Sigmoid colon (tissue), 7 donors: ENCODE data around the gene SLC37A3. TPM values are rescaled to one million over a fixed set of nuclear protein-coding genes. Genes with fewer than 3 reads are reported as not detected.

Source experiments
- DNase-seq: peaks from one replicate; pipeline ENCODE4 v3.0.0-alpha.2; 2019
- H3K27ac ChIP-seq, 4 donors: fragments of 200-600 bp; sonication (generic); one replicate each; pipeline ENCODE4 v1.5.1; 2016 to 2019; ENCODE audit warnings: mild to moderate bottlenecking in 1 of 4
- H3K27me3 ChIP-seq, 3 donors: fragments of 200-600 bp; sonication (generic); one replicate each; pipeline ENCODE4 v1.5.1; 2019; ENCODE audit warnings: mild to moderate bottlenecking in 1 of 3
- H3K36me3 ChIP-seq, 4 donors: fragments of 200-600 bp; sonication (generic); one replicate each; pipeline ENCODE4 v1.5.1; 2016 to 2019
- H3K4me1 ChIP-seq, 4 donors: fragments of 200-600 bp; sonication (generic); one replicate each; pipeline ENCODE4 v1.5.1; 2017 to 2019
- H3K4me3 ChIP-seq, 4 donors: fragments of 200-600 bp; sonication (generic); one replicate each; pipeline ENCODE4 v1.5.1; 2017 to 2019; ENCODE audit warnings: mild to moderate bottlenecking in 2 of 4, moderate library complexity in 1 of 4
- H3K9me3 ChIP-seq, 4 donors: fragments of 200-600 bp in 3 of 4; sonication (generic) in 3 of 4; one replicate each; pipeline versions ENCODE4 v1.5.1 to v1.6.1; 2013 to 2019
- EP300 ChIP-seq, 4 donors: sonication (generic); formaldehyde crosslinking; IDR thresholded peaks; one replicate each; pipeline ENCODE4 v1.6.1; 2017; ENCODE audit warnings: antibody characterized with exemption in 4 of 4
- POLR2A ChIP-seq, 2 donors: fragments of 450-650 bp; IDR thresholded peaks; one replicate each; pipeline ENCODE4 v1.6.1; 2016; ENCODE audit warnings: antibody characterized with exemption in 2 of 2, mild to moderate bottlenecking in 2 of 2, moderate library complexity in 2 of 2
- POLR2AphosphoS5 ChIP-seq, 4 donors: sonication (generic); formaldehyde crosslinking; IDR thresholded peaks; one replicate each; pipeline ENCODE4 v1.6.1; 2017; ENCODE audit warnings: antibody characterized with exemption in 4 of 4
- WGBS, 2 donors: extraction: QIAGEN DNeasy Blood & Tissue Kit; methylation state at CpG; one replicate each; pipeline ENCODE4 v1.1.7; 2013; 5-methylcytosine and 5-hydroxymethylcytosine counted together
- intact Hi-C: fragments of 100-400 bp; cut with DNase I; formaldehyde crosslinking; loops from one replicate; pipeline ENCODE4 v1.15.1; 2023
- polyA plus RNA-seq, 3 donors: library from polyadenylated mRNA; stranded (reverse); fragments of 200-250 nt; gene quantifications; one replicate each; pipeline ENCODE4 v1.2.3, GENCODE V29; 2013
- total RNA-seq, 4 donors: library from RNA; depleted of rRNA; stranded (reverse); fragments of >200 nt; gene quantifications; one replicate each; pipeline ENCODE4 v1.1.0, GENCODE V29; 2016
- TF ChIP-seq, protein P1 (sequence below), 4 experiments: fragments of 450-650 bp in 3 of 4; fragments of 200-600 bp in 1 of 4; IDR thresholded peaks; one replicate each; pipeline ENCODE4 v1.5.1; 2016 to 2019; ENCODE audit warnings: antibody characterized with exemption in 4 of 4, mild to moderate bottlenecking in 3 of 4, moderate library complexity in 2 of 4
- donor health status: healthy with polysubstance abuse.
- donor health status: Bipolar disorder and iron deficiency.
- donor health status: healthy.

The SLC37A3 gene
- total and polyA plus RNA-seq, 7 donors: 12.3 to 109 (median 54.6) TPM

- 80 to 93% methylated on average over 3 of the region's 3 CpGs for WGBS, 2 donors
- TF ChIP-seq, protein P1, sequence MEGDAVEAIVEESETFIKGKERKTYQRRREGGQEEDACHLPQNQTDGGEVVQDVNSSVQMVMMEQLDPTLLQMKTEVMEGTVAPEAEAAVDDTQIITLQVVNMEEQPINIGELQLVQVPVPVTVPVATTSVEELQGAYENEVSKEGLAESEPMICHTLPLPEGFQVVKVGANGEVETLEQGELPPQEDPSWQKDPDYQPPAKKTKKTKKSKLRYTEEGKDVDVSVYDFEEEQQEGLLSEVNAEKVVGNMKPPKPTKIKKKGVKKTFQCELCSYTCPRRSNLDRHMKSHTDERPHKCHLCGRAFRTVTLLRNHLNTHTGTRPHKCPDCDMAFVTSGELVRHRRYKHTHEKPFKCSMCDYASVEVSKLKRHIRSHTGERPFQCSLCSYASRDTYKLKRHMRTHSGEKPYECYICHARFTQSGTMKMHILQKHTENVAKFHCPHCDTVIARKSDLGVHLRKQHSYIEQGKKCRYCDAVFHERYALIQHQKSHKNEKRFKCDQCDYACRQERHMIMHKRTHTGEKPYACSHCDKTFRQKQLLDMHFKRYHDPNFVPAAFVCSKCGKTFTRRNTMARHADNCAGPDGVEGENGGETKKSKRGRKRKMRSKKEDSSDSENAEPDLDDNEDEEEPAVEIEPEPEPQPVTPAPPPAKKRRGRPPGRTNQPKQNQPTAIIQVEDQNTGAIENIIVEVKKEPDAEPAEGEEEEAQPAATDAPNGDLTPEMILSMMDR (IDR thresholded peaks at IDR 0.05): no peak
- TF ChIP-seq POLR2AphosphoS5 (IDR thresholded peaks at IDR 0.05): no peak
- no peak for TF ChIP-seq POLR2A (IDR thresholded peaks at IDR 0.05)
- no peak for TF ChIP-seq EP300 (IDR thresholded peaks at IDR 0.05)
- H3K4me1 ChIP-seq: peaks cover 0 to 18% (median 13%) of the 10 kb centered on the region in 4 donors
- H3K27ac ChIP-seq: no peak overlapping the region
- H3K4me3 ChIP-seq: no peak overlapping the region
- no peaks in the 10 kb centered on the region for H3K9me3 ChIP-seq
- no peak for DNase-seq
- no peaks in the 10 kb centered on the region for H3K27me3 ChIP-seq
- peaks cover 0 to 31% (median 3%) of the 10 kb centered on the region in 4 donors for H3K36me3 ChIP-seq
- intact Hi-C loops: no loop called here
These were observed 67.7 kb downstream of the SLC37A3 start for GRCh38 chr7:140330595-140330994.

GRCh38 chr7:140330128-140330527 lies 68.2 kb downstream of the SLC37A3 start:
- peaks cover 0 to 19% (median 14%) of the 10 kb centered on the region in 4 donors for H3K4me1 ChIP-seq
- WGBS, 2 donors: 89 to 92% methylated on average over 13 of the region's 13 CpGs
- H3K4me3 ChIP-seq: no peak overlapping the region
- intact Hi-C loops: no loop called here
- no peaks in the 10 kb centered on the region for H3K27me3 ChIP-seq
- no peak for DNase-seq
- no peak overlapping the region for H3K27ac ChIP-seq
- TF ChIP-seq POLR2A (IDR thresholded peaks at IDR 0.05): no peak
- peaks cover 0 to 29% (median 3%) of the 10 kb centered on the region in 4 donors for H3K36me3 ChIP-seq
- H3K9me3 ChIP-seq: no peaks in the 10 kb centered on the region

DNA sequence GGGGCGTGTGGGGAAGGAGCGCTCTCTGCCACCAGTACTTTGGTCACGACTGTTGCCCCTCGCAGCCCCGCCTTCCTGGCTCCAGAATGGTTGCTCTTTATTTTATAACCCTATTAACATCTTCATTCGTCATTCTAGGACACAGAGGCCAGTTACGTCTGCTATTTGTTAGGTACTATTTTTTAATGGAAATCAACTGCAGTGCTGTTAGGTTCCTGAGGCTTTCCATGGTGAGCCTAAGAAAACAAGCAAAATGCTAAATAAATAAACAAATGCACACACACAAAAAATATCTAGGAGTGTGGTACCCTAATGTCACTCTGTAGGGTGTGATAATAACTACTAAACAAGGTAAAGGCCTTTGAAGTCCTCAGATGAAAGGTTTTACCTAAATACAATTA lies 71.1 kb downstream of the SLC37A3 start:
- peaks cover 0 to 7% (median 0%) of the 10 kb centered on the region in 4 donors for H3K36me3 ChIP-seq
- H3K27me3 ChIP-seq: no peaks in the 10 kb centered on the region
- TF ChIP-seq POLR2AphosphoS5 (IDR thresholded peaks at IDR 0.05): no peak
- no peak for TF ChIP-seq EP300 (IDR thresholded peaks at IDR 0.05)
- TF ChIP-seq POLR2A (IDR thresholded peaks at IDR 0.05): no peak
- TF ChIP-seq, protein P1 (IDR thresholded peaks at IDR 0.05): no peak
- no peaks in the 10 kb centered on the region for H3K9me3 ChIP-seq
- H3K4me3 ChIP-seq: no peak overlapping the region
- peak overlapping the region in 1 of 4 donors; percentile 62 for H3K27ac ChIP-seq
- intact Hi-C loops: loop anchor here (2.0 to 10.0 kb wide), 3 partner anchors 152 to 552 kb away; partner anchors contain the start of genes HIPK2 and PARP12
- H3K4me1 ChIP-seq: peaks cover 0 to 35% (median 23%) of the 10 kb centered on the region in 4 donors
- 22 to 68% methylated on average over 7 of the region's 7 CpGs for WGBS, 2 donors
- no peak for DNase-seq

GRCh38 chr7:140326116-140326928 lies 72.0 kb downstream of the SLC37A3 start:
- no peaks in the 10 kb centered on the region for H3K36me3 ChIP-seq
- peak overlapping the region in 2 of 4 donors; percentile 15 to 18 for H3K4me3 ChIP-seq
- peaks cover 0 to 38% (median 24%) of the 10 kb centered on the region in 4 donors for H3K4me1 ChIP-seq
- H3K9me3 ChIP-seq: no peaks in the 10 kb centered on the region
- no peaks in the 10 kb centered on the region for H3K27me3 ChIP-seq
- WGBS, 2 donors: 12 to 38% methylated on average over 16 of the region's 16 CpGs
- H3K27ac ChIP-seq: peak overlapping the region; percentile 47 to 71 (median 56)
- TF ChIP-seq, protein P1 (IDR thresholded peaks at IDR 0.05): peak; percentile 36 to 70 (median 65)
- TF ChIP-seq POLR2A (IDR thresholded peaks at IDR 0.05) (no peak), POLR2AphosphoS5 (IDR thresholded peaks at IDR 0.05) (peak in 3 of 4 donors; percentile 7 to 41 (median 28))
- peak; percentile 87 for DNase-seq
- intact Hi-C loops: loop anchor here (2.0 to 10.0 kb wide), 3 partner anchors 152 to 552 kb away; partner anchors contain the start of genes HIPK2 and PARP12

DNA sequence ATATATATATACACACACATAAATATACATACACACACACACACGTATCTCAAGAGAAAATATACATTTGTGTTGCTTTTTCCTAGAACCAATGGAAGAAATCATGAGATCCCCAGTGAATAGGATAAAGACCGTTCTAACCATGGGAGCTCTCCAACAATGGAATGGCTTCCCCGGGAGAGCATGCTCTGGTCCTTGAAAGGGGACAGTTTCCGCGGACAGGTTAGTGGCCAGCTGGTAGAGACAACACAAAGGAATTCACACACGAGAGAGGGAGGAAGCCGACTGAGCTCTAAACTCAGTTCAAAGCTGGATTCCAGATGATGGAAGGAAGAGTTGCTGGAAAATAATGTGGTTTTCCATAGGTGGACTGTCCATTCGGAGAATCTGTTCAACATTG lies 72.7 kb downstream of the SLC37A3 start:
- Histone ChIP-seq H3K27ac (peak overlapping the region in 3 of 4 donors; percentile 28 to 71 (median 47)), H3K9me3 (no peaks in the 10 kb centered on the region), H3K4me3 (no peak overlapping the region), H3K4me1 (peaks cover 0 to 38% (median 24%) of the 10 kb centered on the region in 4 donors), H3K27me3 (no peaks in the 10 kb centered on the region), H3K36me3 (no peaks in the 10 kb centered on the region)
- intact Hi-C loops: loop anchor here (10.0 kb wide), 1 partner anchor 551 kb away; the partner anchor contains the start of gene HIPK2
- no peak for DNase-seq
- TF ChIP-seq POLR2AphosphoS5 (IDR thresholded peaks at IDR 0.05) (no peak), POLR2A (IDR thresholded peaks at IDR 0.05) (no peak), EP300 (IDR thresholded peaks at IDR 0.05) (no peak)
- TF ChIP-seq, protein P1 (IDR thresholded peaks at IDR 0.05): no peak
- WGBS, 2 donors: 87 to 89% methylated on average over 8 of the region's 8 CpGs
